OCI-LY1 (cell line): ENCODE data around the gene FTO.

Experiments
- H2AFZ ChIP-seq: fragments of 200-600 bp; sonication (generic), shearing (Covaris generic); 2 replicates; pipeline ENCODE4 v1.6.0; 2014; ENCODE audit warnings: antibody characterized with exemption, mild to moderate bottlenecking, low read length
- H3F3A ChIP-seq: fragments of 200-600 bp; sonication (generic), shearing (Covaris generic); 2 replicates; pipeline ENCODE4 v1.6.0; 2014; ENCODE audit warnings: mild to moderate bottlenecking, antibody characterized with exemption, low read length, moderate library complexity; ENCODE audit not compliant: insufficient read depth
- H3K27ac ChIP-seq: fragments of 200-600 bp; sonication (generic); 2 replicates; pipeline ENCODE4 v1.5.1; 2014; ENCODE audit warnings: low read length, mixed run types, mild to moderate bottlenecking, low read depth; ENCODE audit not compliant: poor library complexity, severe bottlenecking
- H3K27me3 ChIP-seq: fragments of 200-600 bp; sonication (generic); 2 replicates; pipeline ENCODE4 v1.6.0; 2014; ENCODE audit warnings: antibody characterized with exemption, mild to moderate bottlenecking, low read length, moderate library complexity; ENCODE audit not compliant: insufficient read depth
- H3K36me3 ChIP-seq: fragments of 200-600 bp; sonication (generic); 2 replicates; pipeline ENCODE4 v1.6.1; 2014; ENCODE audit warnings: mild to moderate bottlenecking, antibody characterized with exemption, low read length, moderate library complexity, mixed read lengths; ENCODE audit not compliant: insufficient read depth
- H3K4me1 ChIP-seq: fragments of 200-600 bp; sonication (generic); 2 replicates; pipeline ENCODE4 v1.5.1; 2014; ENCODE audit warnings: mild to moderate bottlenecking, low read length, moderate library complexity; ENCODE audit not compliant: insufficient read depth, severe bottlenecking
- H3K4me2 ChIP-seq: fragments of 200-600 bp; sonication (generic), shearing (Covaris generic); 2 replicates; pipeline ENCODE4 v1.6.1; 2014; ENCODE audit warnings: low read length
- H3K4me3 ChIP-seq: fragments of 200-600 bp; sonication (generic); 2 replicates; pipeline ENCODE4 v1.5.1; 2014; ENCODE audit warnings: low read length, low read depth, mild to moderate bottlenecking, mixed read lengths; ENCODE audit not compliant: poor library complexity, severe bottlenecking
- H3K79me2 ChIP-seq: fragments of 200-600 bp; shearing (Covaris generic); 2 replicates; pipeline ENCODE4 v1.6.1; 2016; ENCODE audit warnings: mixed run types, low read length, mixed read lengths; ENCODE audit not compliant: insufficient read depth
- H3K9ac ChIP-seq: fragments of 200-600 bp; sonication (generic), shearing (Covaris generic); 2 replicates; pipeline ENCODE4 v1.6.1; 2014; ENCODE audit warnings: mild to moderate bottlenecking, low read length, mixed read lengths
- H3K9me2 ChIP-seq: fragments of 200-600 bp; sonication (generic), shearing (Covaris generic); 2 replicates; pipeline ENCODE4 v1.6.1; 2014; ENCODE audit warnings: low read depth, mild to moderate bottlenecking, low read length, mixed read lengths
- H3K9me3 ChIP-seq: fragments of 200-600 bp; shearing (Covaris generic); 2 replicates; pipeline ENCODE4 v1.6.1; 2014; ENCODE audit warnings: low read length, mixed read lengths
- H4K20me1 ChIP-seq: fragments of 200-600 bp; sonication (generic), shearing (Covaris generic); 2 replicates; pipeline ENCODE4 v1.6.0; 2016; ENCODE audit warnings: mild to moderate bottlenecking, low read length; ENCODE audit not compliant: insufficient read depth
- EZH2 ChIP-seq: fragments of 200-600 bp; sonication (generic), shearing (Covaris generic); IDR thresholded peaks from 2 replicates; pipeline ENCODE4 v1.8.0; 2017; ENCODE audit warnings: borderline replicate concordance, mixed run types, mild to moderate bottlenecking, antibody characterized with exemption, low read length, moderate library complexity, mixed read lengths
- TF ChIP-seq, protein P1 (sequence below): fragments of 200-600 bp; sonication (generic), shearing (Covaris generic); IDR thresholded peaks from 2 replicates; pipeline ENCODE4 v1.5.1; 2017; ENCODE audit warnings: mild to moderate bottlenecking, antibody characterized with exemption, low read length, moderate library complexity, mixed read lengths

FTO gene

DNA sequence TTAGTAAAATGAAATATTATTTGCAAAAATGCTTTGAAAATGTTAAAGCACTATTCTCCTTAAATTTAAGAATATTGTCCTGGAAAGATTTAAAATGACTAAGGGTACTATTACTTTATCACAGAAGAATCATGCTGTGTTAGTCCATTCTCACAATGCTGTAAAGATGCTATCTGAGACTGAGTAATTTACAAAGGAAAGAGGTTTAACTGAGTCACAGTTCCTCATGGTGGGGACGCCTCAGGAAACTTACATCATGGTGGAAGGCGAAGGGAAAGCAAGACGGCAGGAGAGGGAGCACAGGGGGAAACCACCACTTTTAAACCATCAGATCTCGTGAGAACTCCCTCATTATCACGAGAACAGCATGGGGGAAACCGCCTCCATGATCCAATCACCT lies 337.0 kb downstream of the FTO start:
- TF ChIP-seq, protein P1, sequence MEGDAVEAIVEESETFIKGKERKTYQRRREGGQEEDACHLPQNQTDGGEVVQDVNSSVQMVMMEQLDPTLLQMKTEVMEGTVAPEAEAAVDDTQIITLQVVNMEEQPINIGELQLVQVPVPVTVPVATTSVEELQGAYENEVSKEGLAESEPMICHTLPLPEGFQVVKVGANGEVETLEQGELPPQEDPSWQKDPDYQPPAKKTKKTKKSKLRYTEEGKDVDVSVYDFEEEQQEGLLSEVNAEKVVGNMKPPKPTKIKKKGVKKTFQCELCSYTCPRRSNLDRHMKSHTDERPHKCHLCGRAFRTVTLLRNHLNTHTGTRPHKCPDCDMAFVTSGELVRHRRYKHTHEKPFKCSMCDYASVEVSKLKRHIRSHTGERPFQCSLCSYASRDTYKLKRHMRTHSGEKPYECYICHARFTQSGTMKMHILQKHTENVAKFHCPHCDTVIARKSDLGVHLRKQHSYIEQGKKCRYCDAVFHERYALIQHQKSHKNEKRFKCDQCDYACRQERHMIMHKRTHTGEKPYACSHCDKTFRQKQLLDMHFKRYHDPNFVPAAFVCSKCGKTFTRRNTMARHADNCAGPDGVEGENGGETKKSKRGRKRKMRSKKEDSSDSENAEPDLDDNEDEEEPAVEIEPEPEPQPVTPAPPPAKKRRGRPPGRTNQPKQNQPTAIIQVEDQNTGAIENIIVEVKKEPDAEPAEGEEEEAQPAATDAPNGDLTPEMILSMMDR, result no peak
- TF ChIP-seq EZH2, result no peak
- H2AFZ ChIP-seq, result no peak overlapping the region
- no peaks in the 10 kb centered on the region for H4K20me1 ChIP-seq
- H3K9me3 ChIP-seq, result no peaks in the 10 kb centered on the region
- H3K9me2 ChIP-seq, result no peaks in the 10 kb centered on the region
- H3K79me2 ChIP-seq, result no peaks in the 10 kb centered on the region
- H3K4me1 ChIP-seq, result no peaks in the 10 kb centered on the region
- H3K27me3 ChIP-seq, result no peaks in the 10 kb centered on the region
- no peak overlapping the region for H3K27ac ChIP-seq
- no peaks in the 10 kb centered on the region for H3K36me3 ChIP-seq
- H3K4me3 ChIP-seq, result no peak overlapping the region
- H3K9ac ChIP-seq, result no peak overlapping the region
- H3F3A ChIP-seq, result no peaks in the 10 kb centered on the region
- H3K4me2 ChIP-seq, result no peak overlapping the region

- Histone ChIP-seq H3K4me3 (no peak overlapping the region), H4K20me1 (no peaks in the 10 kb centered on the region), H3F3A (no peaks in the 10 kb centered on the region), H3K36me3 (no peaks in the 10 kb centered on the region), H3K9me3 (no peaks in the 10 kb centered on the region), H2AFZ (no peak overlapping the region), H3K9ac (no peak overlapping the region), H3K4me2 (no peak overlapping the region), H3K79me2 (no peaks in the 10 kb centered on the region), H3K4me1 (no peaks in the 10 kb centered on the region), H3K27me3 (no peaks in the 10 kb centered on the region), H3K9me2 (no peaks in the 10 kb centered on the region), H3K27ac (no peak overlapping the region)
- TF ChIP-seq EZH2, result no peak
- TF ChIP-seq, protein P1, result no peak
Observed at GRCh38 chr16:54048586-54049495, 344.9 kb downstream of the FTO start.

GRCh38 chr16:54049591-54050458 lies 345.9 kb downstream of the FTO start:
- Histone ChIP-seq H3K9ac (no peak overlapping the region), H3K27ac (no peak overlapping the region), H3K9me3 (no peaks in the 10 kb centered on the region), H4K20me1 (no peaks in the 10 kb centered on the region), H2AFZ (no peak overlapping the region), H3K79me2 (no peaks in the 10 kb centered on the region), H3K36me3 (no peaks in the 10 kb centered on the region), H3K4me1 (no peaks in the 10 kb centered on the region), H3K4me2 (no peak overlapping the region), H3K27me3 (no peaks in the 10 kb centered on the region), H3F3A (no peaks in the 10 kb centered on the region), H3K4me3 (no peak overlapping the region), H3K9me2 (no peaks in the 10 kb centered on the region)
- TF ChIP-seq EZH2, result no peak
